ENCODE data around the gene PACSIN3. TPM values are rescaled to one million over a fixed set of nuclear protein-coding genes. Genes with fewer than 3 reads are reported as not detected.

Gene PACSIN3
- total and polyA plus RNA-seq, 2 of the 8 experiments (the other 6 are each of a cell fraction or from before 2014, with no cell fraction given) = 23.8 to 47.2 TPM

DNA sequence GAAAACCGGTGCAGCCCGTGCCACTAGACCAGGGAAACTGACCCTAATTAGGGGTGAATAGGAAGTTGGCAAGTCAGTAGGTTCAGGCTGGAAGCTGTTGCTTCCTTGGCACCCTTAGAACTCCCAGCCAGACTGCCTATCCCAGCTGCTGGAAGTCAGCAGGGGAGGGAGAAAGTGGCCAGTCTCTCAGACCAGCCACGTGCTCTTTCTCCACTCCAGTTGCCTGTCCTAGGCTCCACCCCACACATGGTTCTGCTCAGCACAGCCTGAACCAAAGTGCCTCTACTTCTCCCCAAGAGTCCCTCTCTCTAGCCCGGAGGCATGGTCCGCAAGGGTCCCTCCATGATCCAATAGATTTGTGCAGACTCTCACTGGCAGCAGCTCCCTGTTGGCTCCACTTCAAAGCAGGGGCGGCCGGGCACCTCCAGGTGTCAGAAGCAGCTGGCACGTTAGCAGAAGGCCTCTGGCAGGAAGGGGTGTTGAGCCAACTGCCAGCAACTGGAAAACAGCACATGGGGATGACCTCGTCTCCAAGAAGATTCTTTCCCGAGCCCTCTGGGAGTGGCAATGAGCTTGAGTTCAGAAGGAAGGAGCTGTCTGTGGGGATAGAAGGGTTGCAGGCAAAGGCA is 37.2 kb downstream of the PACSIN3 start (continued):
- TF ChIP-seq KDM1A (IDR thresholded peaks at IDR 0.05; ENCODE audit: borderline replicate concordance, low read length) (no peak), RNF2 (IDR thresholded peaks at IDR 0.05; ENCODE audit: borderline replicate concordance, low read depth, low read length, missing control alignments, poor library complexity, severe bottlenecking) (no peak)
